C4-2B (cell line): ENCODE data around the gene SH3RF1.

ENCODE experiments used
- H3K27ac ChIP-seq: fragments of 450-650 bp; 2 replicates; pipeline ENCODE4 v1.5.1; 2017
- ZFX ChIP-seq: fragments of 450-650 bp; IDR thresholded peaks from 2 replicates; pipeline ENCODE4 v1.6.1; 2017
- TF ChIP-seq, protein P1 (sequence below): fragments of 450-650 bp; conservative IDR thresholded peaks from 2 replicates; pipeline ENCODE4 v1.5.1; 2017; ENCODE audit warnings: mild to moderate bottlenecking

Gene SH3RF1

DNA sequence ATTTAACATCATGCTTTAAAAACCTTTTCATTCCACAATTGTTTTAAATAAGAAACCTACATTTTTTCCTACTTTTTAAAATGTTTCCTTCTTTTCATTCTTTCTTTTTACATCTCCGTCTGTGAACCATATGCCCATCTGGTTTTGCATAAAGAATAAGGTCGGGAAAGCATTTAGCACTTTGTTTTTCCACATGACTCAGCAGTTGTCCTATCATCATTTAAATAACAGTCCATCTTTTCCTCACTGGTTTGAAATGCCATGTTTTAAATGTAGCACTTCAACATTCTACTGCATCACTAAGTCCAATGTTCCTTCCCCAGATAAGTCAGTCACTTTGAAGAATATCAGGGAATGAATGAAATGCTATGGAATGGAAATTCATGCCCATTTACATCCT, 128.4 kb downstream of the SH3RF1 start:
- no peak overlapping the region for H3K27ac ChIP-seq
- TF ChIP-seq, protein P1, sequence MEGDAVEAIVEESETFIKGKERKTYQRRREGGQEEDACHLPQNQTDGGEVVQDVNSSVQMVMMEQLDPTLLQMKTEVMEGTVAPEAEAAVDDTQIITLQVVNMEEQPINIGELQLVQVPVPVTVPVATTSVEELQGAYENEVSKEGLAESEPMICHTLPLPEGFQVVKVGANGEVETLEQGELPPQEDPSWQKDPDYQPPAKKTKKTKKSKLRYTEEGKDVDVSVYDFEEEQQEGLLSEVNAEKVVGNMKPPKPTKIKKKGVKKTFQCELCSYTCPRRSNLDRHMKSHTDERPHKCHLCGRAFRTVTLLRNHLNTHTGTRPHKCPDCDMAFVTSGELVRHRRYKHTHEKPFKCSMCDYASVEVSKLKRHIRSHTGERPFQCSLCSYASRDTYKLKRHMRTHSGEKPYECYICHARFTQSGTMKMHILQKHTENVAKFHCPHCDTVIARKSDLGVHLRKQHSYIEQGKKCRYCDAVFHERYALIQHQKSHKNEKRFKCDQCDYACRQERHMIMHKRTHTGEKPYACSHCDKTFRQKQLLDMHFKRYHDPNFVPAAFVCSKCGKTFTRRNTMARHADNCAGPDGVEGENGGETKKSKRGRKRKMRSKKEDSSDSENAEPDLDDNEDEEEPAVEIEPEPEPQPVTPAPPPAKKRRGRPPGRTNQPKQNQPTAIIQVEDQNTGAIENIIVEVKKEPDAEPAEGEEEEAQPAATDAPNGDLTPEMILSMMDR: no peak
- no peak for TF ChIP-seq ZFX

DNA sequence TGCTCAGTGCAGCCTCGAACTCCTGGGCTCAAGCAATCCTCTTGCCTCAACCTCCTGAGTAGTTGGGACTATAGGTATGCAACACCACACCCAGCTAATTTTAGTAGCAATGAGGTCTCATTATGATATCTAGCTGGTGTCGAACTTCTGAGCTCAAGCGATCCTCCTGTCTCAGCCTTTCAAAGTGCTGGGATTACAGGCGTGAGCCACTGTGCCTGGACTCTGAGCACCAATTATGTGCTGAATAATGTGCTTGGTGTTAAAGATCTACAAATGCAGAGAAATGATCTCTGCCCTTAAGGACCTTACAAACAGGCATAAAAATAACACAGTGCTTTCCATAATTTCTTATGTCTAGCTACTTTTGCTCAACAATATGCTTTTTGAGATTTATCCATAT, 131.7 kb downstream of the SH3RF1 start:
- TF ChIP-seq, protein P1: no peak
- H3K27ac ChIP-seq: no peak overlapping the region

DNA sequence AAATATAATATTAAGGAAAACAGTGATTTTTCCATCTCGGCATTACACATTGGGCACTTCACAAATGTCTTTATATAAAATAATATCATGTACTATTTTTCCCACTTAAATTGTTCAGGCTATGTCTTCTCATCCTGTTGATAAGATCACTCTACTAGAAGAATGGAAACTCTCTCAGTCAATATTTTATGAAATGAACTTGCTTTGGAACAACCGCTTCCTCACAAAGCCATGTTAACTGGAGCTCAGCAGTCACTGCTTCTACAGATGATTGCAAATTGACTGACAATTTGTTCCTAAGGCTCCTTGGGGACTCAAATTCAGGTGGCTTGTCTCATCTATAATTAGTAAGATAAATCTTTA, 133.2 kb downstream of the SH3RF1 start:
- H3K27ac ChIP-seq: no peak overlapping the region

DNA sequence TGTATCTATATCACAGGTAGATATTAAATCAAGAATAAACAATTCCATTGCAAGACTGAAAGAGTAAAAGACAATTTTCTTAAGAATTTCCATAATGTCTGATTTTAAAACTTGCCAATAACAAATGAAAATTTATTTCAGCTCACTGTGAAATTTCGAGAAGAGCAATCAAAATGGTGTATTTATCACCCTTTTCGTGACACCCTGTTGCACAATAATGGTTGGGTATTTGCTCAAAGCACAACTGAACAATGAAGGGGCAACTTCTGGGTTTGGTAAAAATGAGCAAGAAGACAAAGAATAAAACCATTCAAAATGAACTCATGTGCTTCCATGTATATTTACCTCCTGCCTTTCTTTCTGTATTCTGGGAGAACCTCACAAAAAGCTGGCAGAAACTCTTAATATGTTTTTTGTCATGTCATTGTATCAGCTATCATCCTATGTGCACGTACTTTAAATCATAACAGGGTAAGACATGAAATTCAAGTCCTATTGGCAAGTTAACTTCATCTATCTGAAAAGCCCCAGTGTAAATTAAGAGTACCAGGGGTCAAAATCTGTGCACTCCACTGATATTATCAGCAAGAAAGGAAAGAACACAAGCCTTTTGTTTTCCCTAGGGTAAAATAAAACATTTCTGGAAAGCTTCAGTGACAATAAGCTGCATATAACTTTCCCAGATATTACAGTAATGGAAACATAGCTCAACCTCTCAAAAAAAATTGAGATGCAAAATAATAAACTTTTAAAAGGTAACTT, 133.8 kb downstream of the SH3RF1 start:
- H3K27ac ChIP-seq: no peak overlapping the region
- TF ChIP-seq, protein P1: no peak
- TF ChIP-seq ZFX: no peak

More for the DNA sequence above, 133.2 kb downstream of the SH3RF1 start:
- TF ChIP-seq ZFX: no peak
- TF ChIP-seq, protein P1: no peak

DNA sequence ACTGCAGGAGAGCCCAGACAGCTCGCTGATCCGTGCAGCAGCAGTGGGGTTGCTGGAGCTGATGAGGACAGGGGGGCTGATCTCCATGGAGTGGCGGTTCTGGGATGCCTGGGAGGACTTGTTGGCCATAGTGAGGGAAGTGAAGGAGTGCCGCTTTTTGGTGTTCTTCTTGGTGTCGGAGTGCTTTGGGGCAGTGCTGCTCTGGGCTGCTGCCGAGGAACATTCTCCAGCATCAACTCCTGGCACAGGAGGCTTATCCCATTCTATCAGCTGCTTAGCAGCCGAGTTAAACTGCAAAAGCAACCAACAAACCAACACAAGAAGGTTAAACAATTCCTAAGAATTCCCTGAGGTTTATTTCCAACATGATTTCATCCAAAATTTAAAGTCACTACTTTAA, 134.4 kb downstream of the SH3RF1 start:
- TF ChIP-seq, protein P1: no peak
- TF ChIP-seq ZFX: no peak
- H3K27ac ChIP-seq: no peak overlapping the region

DNA sequence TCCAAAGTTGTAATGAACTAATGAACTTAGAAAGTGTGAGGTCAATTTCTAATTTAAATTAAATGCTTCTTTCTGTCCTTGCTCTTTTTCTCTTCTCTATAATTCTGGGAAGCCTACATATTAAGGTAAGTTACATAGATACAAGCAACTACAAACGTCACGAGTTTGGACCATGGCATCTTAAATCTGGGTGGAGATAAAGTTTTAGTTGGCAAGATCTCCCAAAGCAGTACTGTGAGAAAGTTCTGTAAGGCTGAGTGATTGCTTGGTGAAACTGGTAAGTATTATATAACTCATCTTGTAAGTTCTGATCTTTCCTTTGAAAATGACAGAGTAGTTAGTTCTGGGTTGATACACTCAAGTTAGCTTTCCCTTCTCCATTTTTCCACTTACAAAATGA, 135.0 kb downstream of the SH3RF1 start:
- no peak overlapping the region for H3K27ac ChIP-seq
- TF ChIP-seq, protein P1: no peak
- no peak for TF ChIP-seq ZFX

DNA sequence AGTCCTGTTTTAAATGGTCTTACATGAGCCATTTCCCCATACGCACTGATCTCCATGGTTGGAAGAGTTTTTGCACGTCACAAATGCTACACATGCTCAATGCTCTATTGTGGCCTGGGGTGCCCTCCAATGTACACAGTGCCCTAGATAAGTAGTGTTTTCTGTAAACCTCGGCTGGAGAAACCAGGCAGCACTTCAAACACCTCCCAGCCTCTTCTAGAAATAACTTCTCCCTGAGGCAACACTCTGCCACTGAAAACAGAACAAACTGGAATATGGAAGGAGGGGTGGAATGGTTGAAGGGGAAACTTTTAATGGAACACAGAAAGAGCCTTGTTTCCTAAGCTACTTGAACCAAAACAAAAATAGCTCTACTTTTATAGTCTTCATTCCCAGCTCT, 136.8 kb downstream of the SH3RF1 start:
- TF ChIP-seq, protein P1: no peak
- no peak for TF ChIP-seq ZFX
- no peak overlapping the region for H3K27ac ChIP-seq
